ENCODE data around the gene CRELD1.
"Not testable (repeated sequence)": the region's sequence is repeated elsewhere in the genome, so short reads cannot be mapped to it uniquely, and the experiment has no call there.

CRELD1 gene

GRCh38 chr3:9899289-9899791 is 34.3 kb upstream of the CRELD1 start:
- no peak for TF ChIP-seq CTCF (IDR thresholded peaks at IDR 0.05; ENCODE audit: borderline replicate concordance, insufficient read depth, low read depth, low read length)
- H3K4me3 ChIP-seq (ENCODE audit: low read depth, low read length) = no peak overlapping the region

- not testable (repeated sequence) for H3K4me3 ChIP-seq (ENCODE audit: low read depth, low read length)
Measured at GRCh38 chr3:9900965-9901415, 32.6 kb upstream of the CRELD1 start.

- no peak for TF ChIP-seq CTCF (IDR thresholded peaks at IDR 0.05; ENCODE audit: borderline replicate concordance, insufficient read depth, low read depth, low read length)
Measured at GRCh38 chr3:9901967-9902366, 31.7 kb upstream of the CRELD1 start.

GRCh38 chr3:9902372-9903237 is 31.0 kb upstream of the CRELD1 start, which contains the start of gene IL17RE:
IL17RE (plus strand) TSS chr3:9902848; CDS start chr3:9902933, 85 bp downstream.
- TF ChIP-seq CTCF (IDR thresholded peaks at IDR 0.05; ENCODE audit: borderline replicate concordance, insufficient read depth, low read depth, low read length) = no peak
- no peak within 1 kb of the TSS for H3K4me3 ChIP-seq (ENCODE audit: low read depth, low read length)

More at GRCh38 chr3:9901967-9902366, 31.7 kb upstream of the CRELD1 start:
- no peak overlapping the region for H3K4me3 ChIP-seq (ENCODE audit: low read depth, low read length)

- TF ChIP-seq CTCF (IDR thresholded peaks at IDR 0.05; ENCODE audit: borderline replicate concordance, insufficient read depth, low read depth, low read length) = no peak
- no peak overlapping the region for H3K4me3 ChIP-seq (ENCODE audit: low read depth, low read length)
Measured at GRCh38 chr3:9903238-9903624, 30.4 kb upstream of the CRELD1 start.

- no peak overlapping the region for H3K4me3 ChIP-seq (ENCODE audit: low read depth, low read length)
- TF ChIP-seq CTCF (IDR thresholded peaks at IDR 0.05; ENCODE audit: borderline replicate concordance, insufficient read depth, low read depth, low read length) = no peak
Measured at GRCh38 chr3:9903904-9904303, 29.7 kb upstream of the CRELD1 start.

- no peak for TF ChIP-seq CTCF (IDR thresholded peaks at IDR 0.05; ENCODE audit: borderline replicate concordance, insufficient read depth, low read depth, low read length)
- H3K4me3 ChIP-seq (ENCODE audit: low read depth, low read length) = no peak overlapping the region
Measured at GRCh38 chr3:9906480-9906879, 27.2 kb upstream of the CRELD1 start.
